Peyer's patch (tissue), 4 donors: ENCODE results near the gene URI1. TPM values are rescaled to one million over a fixed set of nuclear protein-coding genes. Genes with fewer than 3 reads are reported as not detected.

Experiments used
- DNase-seq, 3 donors: peaks; one replicate each; pipeline ENCODE4 v3.0.0-alpha.2; 2017 to 2019
- H3K27ac ChIP-seq, 4 donors: fragments of 200-600 bp; sonication (generic); one replicate each; pipeline ENCODE4 v1.5.1; 2016 to 2019
- H3K27me3 ChIP-seq, 2 donors: fragments of 200-600 bp; sonication (generic); one replicate each; pipeline ENCODE4 v1.5.1; 2019
- H3K36me3 ChIP-seq, 3 donors: fragments of 200-600 bp; sonication (generic); one replicate each; pipeline ENCODE4 v1.5.1; 2016 to 2019
- H3K4me1 ChIP-seq, 4 donors: fragments of 200-600 bp; sonication (generic); one replicate each; pipeline ENCODE4 v1.5.1; 2016 to 2019
- H3K4me3 ChIP-seq, 4 donors: fragments of 200-600 bp; sonication (generic); 1 replicate in 3 of 4; 2 replicates in 1 of 4; pipeline ENCODE4 v1.5.1; 2016 to 2019; ENCODE audit warnings: mild to moderate bottlenecking in 1 of 4
- H3K9me3 ChIP-seq, 4 donors: fragments of 200-600 bp; sonication (generic); one replicate each; pipeline ENCODE4 v1.5.1; 2016 to 2019; ENCODE audit warnings: mild to moderate bottlenecking in 1 of 4
- CTCF ChIP-seq, 6 experiments: fragments of 450-650 bp in 4 of 6; fragments of 200-600 bp in 2 of 6; sonication (generic) in 1 of 6; IDR thresholded peaks; one replicate each; pipeline ENCODE4 v1.5.1; 2017 to 2019; ENCODE audit warnings: antibody characterized with exemption in 6 of 6, mild to moderate bottlenecking in 3 of 6, moderate library complexity in 1 of 6
- POLR2A ChIP-seq, 2 donors: fragments of 450-650 bp; IDR thresholded peaks; one replicate each; pipeline ENCODE4 v1.5.1; 2017; ENCODE audit warnings: antibody characterized with exemption in 2 of 2, mild to moderate bottlenecking in 2 of 2, moderate library complexity in 2 of 2
- total RNA-seq, 4 donors: library from RNA; depleted of rRNA; stranded (reverse); fragments of >200 nt; gene quantifications; one replicate each; pipeline ENCODE4 v1.1.0, GENCODE V29; 2016

Gene URI1
- total RNA-seq, 4 donors from 2014 or later: 28.4 to 98.2 (median 37.8) TPM

- DNase-seq: no peak
- peaks cover 0 to 4% (median 0%) of the 10 kb centered on the region in 3 donors for H3K36me3 ChIP-seq
- no peaks in the 10 kb centered on the region for H3K4me1 ChIP-seq
- H3K9me3 ChIP-seq: no peaks in the 10 kb centered on the region
- H3K27ac ChIP-seq: no peak overlapping the region
- H3K4me3 ChIP-seq: no peak overlapping the region
- no peak for TF ChIP-seq CTCF (IDR thresholded peaks at IDR 0.05)
- no peak for TF ChIP-seq POLR2A (IDR thresholded peaks at IDR 0.05)
- no peaks in the 10 kb centered on the region for H3K27me3 ChIP-seq
These were observed 84.9 kb downstream of the URI1 start for GRCh38 chr19:30026933-30027332.

- Histone ChIP-seq H3K4me3 (no peak overlapping the region), H3K27me3 (no peaks in the 10 kb centered on the region), H3K27ac (no peak overlapping the region), H3K9me3 (no peaks in the 10 kb centered on the region), H3K36me3 (peaks cover 0 to 4% (median 0%) of the 10 kb centered on the region in 3 donors), H3K4me1 (no peaks in the 10 kb centered on the region)
- TF ChIP-seq POLR2A (IDR thresholded peaks at IDR 0.05) (no peak), CTCF (IDR thresholded peaks at IDR 0.05) (no peak)
- DNase-seq: no peak
These were observed 86.3 kb downstream of the URI1 start for GRCh38 chr19:30028118-30028991.

- H3K4me3 ChIP-seq: no peak overlapping the region
- H3K27me3 ChIP-seq: no peaks in the 10 kb centered on the region
- no peaks in the 10 kb centered on the region for H3K9me3 ChIP-seq
- H3K27ac ChIP-seq: no peak overlapping the region
- no peak for DNase-seq
- peaks cover 0 to 4% (median 0%) of the 10 kb centered on the region in 3 donors for H3K36me3 ChIP-seq
- TF ChIP-seq CTCF (IDR thresholded peaks at IDR 0.05) (no peak), POLR2A (IDR thresholded peaks at IDR 0.05) (no peak)
- H3K4me1 ChIP-seq: no peaks in the 10 kb centered on the region
These were observed 86.9 kb downstream of the URI1 start for GRCh38 chr19:30028992-30029343.

- Histone ChIP-seq H3K36me3 (peaks cover 0 to 4% (median 0%) of the 10 kb centered on the region in 3 donors), H3K4me3 (no peak overlapping the region), H3K27me3 (no peaks in the 10 kb centered on the region), H3K9me3 (no peaks in the 10 kb centered on the region), H3K27ac (no peak overlapping the region), H3K4me1 (no peaks in the 10 kb centered on the region)
- TF ChIP-seq POLR2A (IDR thresholded peaks at IDR 0.05) (no peak), CTCF (IDR thresholded peaks at IDR 0.05) (no peak)
- DNase-seq: no peak
These were observed 87.9 kb downstream of the URI1 start for GRCh38 chr19:30029721-30030510.

- DNase-seq: no peak
- H3K36me3 ChIP-seq: peaks cover 0 to 4% (median 0%) of the 10 kb centered on the region in 3 donors
- H3K4me3 ChIP-seq: no peak overlapping the region
- no peaks in the 10 kb centered on the region for H3K27me3 ChIP-seq
- TF ChIP-seq POLR2A (IDR thresholded peaks at IDR 0.05) (no peak), CTCF (IDR thresholded peaks at IDR 0.05) (no peak)
- H3K27ac ChIP-seq: no peak overlapping the region
- no peaks in the 10 kb centered on the region for H3K4me1 ChIP-seq
- no peaks in the 10 kb centered on the region for H3K9me3 ChIP-seq
These were observed 92.3 kb downstream of the URI1 start for GRCh38 chr19:30034321-30034720.
